Stimulated activated CD4-positive, alpha-beta T cell treated with anti-CD3 and anti-CD28 coated beads, Interleukin-1b, Interleukin-23, amount 100 ng/mL, for 1 hour (primary cell): ENCODE results near the gene CLDN15.

Experiments
- DNase-seq, 2 donors: peaks; one replicate each; pipeline ENCODE4 v3.0.0-alpha.2; 2020; ENCODE audit warnings: low read depth in 2 of 2

CLDN15 gene

GRCh38 chr7:101244375-101245146 is 7.0 kb upstream of the CLDN15 start, which contains the start of gene FIS1:
Gene FIS1, minus strand, starts transcription at chr7:101245081. Its CDS starts 77 bp downstream, at chr7:101245004.
- DNase-seq, result peak; percentile 63 to 84

DNA sequence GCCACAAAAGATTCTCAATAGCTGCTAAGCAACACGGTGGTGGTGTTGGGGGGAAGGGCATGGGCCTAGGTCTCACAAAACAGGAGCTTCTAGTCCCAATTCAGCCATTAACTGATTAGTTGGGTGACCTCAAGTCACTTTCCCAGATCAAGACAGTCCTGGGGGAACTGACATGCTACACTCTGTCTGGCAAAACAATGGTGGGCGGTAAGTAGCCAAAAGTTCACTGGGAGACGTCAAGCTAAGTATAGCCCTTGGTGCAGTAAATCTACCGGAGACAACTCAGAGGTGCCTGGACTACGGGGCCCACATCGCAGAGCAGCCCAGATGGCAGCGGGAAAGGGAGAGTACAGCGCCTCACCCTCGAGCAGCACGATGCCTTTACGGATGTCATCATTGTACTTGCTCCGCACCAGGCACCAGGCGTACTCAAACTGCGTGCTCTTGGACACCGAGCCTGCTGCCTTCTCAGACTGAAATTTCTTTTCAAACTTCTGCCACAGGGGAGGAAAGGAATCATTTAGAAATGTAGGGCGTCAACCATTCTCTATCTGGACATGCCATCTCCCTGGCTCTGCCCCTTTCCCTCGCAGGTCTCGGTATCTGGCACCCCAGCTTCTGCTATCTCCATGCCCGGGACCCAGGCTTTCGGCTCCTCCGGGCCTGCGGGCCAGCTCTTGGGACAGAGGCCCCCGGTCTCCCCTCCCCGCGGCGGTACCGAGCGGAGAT is 6.2 kb upstream of the CLDN15 start:
- no peak for DNase-seq

GRCh38 chr7:101241443-101242349 is 4.1 kb upstream of the CLDN15 start:
- DNase-seq, result no peak

DNA sequence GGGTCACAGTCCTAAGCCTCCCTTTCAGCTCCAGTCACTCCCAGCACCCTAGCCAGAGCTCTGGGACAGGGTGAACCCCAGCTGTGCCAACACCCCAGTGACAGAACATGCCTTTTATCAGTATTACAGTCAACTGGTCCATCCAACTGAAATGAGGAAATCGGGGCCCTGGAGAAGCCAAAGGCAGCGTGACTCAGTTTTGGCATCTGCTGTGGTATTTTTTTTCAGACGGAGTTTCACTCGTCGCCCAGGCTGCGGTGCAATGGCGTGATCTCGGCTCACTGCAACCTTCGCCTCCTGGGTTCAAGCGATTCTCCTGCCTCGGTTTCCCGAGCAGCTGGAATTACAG is 3.4 kb upstream of the CLDN15 start:
- no peak for DNase-seq

GRCh38 chr7:101240226-101241014 is 2.8 kb upstream of the CLDN15 start:
- DNase-seq, result no peak

- DNase-seq, result no peak
Measured at GRCh38 chr7:101239951-101240220, 2.3 kb upstream of the CLDN15 start.

DNA sequence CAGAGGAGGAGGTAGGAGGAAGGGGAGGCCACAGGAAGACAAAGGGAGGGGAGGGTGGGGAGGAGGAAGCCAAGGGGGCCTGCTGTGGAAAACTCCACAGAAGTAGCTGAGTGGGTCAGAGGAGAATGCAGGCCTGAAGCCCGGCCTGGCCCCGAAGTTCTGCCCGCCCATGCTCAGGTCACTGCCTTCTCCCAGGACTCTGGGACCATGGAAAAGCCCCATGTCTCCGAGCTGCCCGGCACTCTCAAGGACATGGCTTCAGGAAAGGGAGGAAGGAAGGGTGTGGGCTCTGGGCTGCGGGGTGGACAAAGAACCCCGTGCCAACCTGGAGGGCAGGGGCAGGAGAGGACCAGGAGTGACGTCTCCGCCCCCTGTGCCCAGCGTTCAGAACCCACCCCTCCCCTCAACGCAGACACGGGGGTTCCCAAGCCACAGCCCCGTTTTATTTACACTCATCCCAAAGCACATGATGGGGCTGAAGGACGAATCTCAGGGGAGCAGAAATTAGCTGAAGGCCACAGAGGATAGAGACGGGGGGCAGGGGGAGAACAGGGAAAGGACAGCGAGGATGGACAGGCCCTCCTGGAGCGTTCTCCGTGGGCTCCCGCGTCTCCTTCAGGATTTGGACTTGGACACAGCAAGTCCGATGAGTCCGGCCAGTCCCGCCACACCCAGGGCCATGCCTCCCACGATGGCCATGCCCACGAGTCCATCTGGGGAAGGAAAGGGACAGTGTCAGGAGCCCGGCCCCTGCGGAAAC is 1.8 kb upstream of the CLDN15 start:
- DNase-seq, result no peak

GRCh38 chr7:101238226-101239182 is 902 bp upstream of the CLDN15 start:
- no peak for DNase-seq

GRCh38 chr7:101236292-101236835 is 1.2 kb downstream of the CLDN15 start:
- DNase-seq, result no peak

- no peak for DNase-seq
Measured at GRCh38 chr7:101235522-101235921, 2.1 kb downstream of the CLDN15 start.

DNA sequence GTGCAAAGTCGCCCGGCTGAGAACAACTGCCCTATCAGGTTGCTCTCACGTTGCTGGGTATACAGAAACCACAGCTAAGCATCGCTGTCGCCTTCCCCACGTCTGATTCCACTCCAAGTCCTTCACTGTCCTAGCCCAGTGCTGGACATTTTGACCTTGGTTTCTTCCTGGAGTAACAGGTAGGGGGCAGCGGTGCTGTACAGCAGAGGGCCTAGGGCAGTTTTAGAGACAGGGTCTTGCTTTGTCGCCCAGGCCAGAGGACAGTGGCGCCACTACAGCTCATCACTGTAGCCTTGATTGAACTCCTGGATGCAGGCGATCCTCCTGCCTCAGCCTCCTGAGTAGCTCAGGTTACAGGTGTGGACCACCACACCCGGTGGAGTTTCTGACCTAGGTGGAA is 2.6 kb downstream of the CLDN15 start:
- no peak for DNase-seq

DNA sequence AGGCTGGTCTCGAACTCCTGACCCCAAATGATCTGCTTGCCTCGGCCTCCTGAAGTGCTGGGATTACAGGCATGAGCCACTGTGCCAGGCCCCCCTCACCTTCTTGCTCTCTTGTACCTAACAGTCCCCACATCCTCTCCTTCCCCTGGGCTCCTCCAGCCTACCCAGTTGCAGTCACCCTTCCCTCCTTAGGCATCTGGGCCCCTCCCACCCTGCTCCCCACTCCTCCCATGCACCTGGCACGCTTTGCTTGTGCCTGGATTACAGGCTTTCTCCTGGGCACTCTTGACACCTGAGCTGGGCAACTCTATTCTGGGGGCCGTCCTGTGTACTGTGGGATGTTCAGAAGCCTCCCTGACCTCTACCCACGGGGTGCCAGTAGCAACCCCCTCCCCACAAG is 3.0 kb downstream of the CLDN15 start:
- DNase-seq, result no peak

- no peak for DNase-seq
Measured at GRCh38 chr7:101233907-101234547, 3.6 kb downstream of the CLDN15 start.

DNA sequence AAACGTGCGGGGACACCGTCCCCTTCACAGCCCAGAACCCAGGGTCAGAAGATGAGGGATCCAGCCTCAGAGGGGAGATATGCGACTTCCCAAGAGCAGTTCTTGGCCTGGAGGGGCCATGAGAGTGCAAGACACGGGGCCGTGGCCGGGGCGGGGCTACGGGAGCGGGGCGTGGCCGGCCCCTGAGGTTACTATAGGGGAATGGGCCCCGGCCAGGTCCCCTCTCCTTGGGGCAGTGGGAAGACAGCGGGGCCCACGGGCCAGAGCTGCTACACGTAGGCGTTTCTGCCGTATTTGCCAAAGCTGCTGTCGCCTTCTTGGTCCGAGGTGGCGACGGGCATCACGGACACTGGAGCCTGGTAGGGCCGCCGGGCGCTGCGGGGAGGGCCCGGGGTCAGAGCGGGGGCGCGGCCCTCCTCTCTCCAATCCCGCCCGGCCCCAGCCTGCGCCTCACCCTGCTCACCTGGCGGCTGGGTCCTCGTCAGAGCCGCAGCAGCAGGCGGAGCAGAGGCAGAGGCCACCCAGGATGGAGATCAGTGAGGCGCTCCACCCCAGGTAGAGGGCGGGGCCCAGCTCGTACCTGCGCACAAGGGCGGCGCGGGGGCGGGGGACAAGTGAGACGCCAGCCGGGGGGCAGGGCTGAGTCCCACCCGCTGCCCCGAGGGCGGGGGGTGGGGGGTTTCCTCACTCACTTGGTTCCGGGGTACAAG is 5.3 kb downstream of the CLDN15 start:
- no peak for DNase-seq

DNA sequence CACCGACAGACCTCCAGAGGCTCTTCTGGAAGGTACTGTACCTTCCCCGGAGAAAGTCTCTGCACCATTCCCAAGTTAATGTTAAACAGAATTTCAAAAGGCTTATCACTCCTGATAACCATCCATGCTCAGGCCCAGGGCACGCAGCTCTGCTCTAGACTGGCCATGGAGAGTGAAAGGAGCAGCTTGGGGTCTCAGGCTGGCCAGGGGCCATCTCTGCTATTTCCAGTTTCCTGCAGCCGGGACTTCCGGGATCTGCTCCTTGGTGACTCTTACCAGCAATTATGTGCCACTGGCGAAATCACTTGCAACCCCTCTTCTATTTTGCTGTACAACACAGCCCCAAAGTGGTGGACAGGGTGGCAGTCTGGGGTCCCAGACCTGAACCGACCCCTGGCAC is 6.0 kb downstream of the CLDN15 start:
- no peak for DNase-seq

GRCh38 chr7:101226721-101227120 is 10.9 kb downstream of the CLDN15 start:
- DNase-seq, result no peak

- no peak for DNase-seq
Measured at GRCh38 chr7:101225650-101226049, 12.0 kb downstream of the CLDN15 start.

- no peak for DNase-seq
Measured at GRCh38 chr7:101223528-101223927, 14.1 kb downstream of the CLDN15 start.
